OCI-LY1 (cell line): ENCODE measurements around the gene LRMDA.

Experiments used
- H2AFZ ChIP-seq: fragments of 200-600 bp; sonication (generic), shearing (Covaris generic); 2 replicates; pipeline ENCODE4 v1.6.0; 2014; ENCODE audit warnings: antibody characterized with exemption, mild to moderate bottlenecking, low read length
- H3F3A ChIP-seq: fragments of 200-600 bp; sonication (generic), shearing (Covaris generic); 2 replicates; pipeline ENCODE4 v1.6.0; 2014; ENCODE audit warnings: mild to moderate bottlenecking, antibody characterized with exemption, low read length, moderate library complexity; ENCODE audit not compliant: insufficient read depth
- H3K27ac ChIP-seq: fragments of 200-600 bp; sonication (generic); 2 replicates; pipeline ENCODE4 v1.5.1; 2014; ENCODE audit warnings: low read length, mixed run types, mild to moderate bottlenecking, low read depth; ENCODE audit not compliant: poor library complexity, severe bottlenecking
- H3K27me3 ChIP-seq: fragments of 200-600 bp; sonication (generic); 2 replicates; pipeline ENCODE4 v1.6.0; 2014; ENCODE audit warnings: antibody characterized with exemption, mild to moderate bottlenecking, low read length, moderate library complexity; ENCODE audit not compliant: insufficient read depth
- H3K36me3 ChIP-seq: fragments of 200-600 bp; sonication (generic); 2 replicates; pipeline ENCODE4 v1.6.1; 2014; ENCODE audit warnings: mild to moderate bottlenecking, antibody characterized with exemption, low read length, moderate library complexity, mixed read lengths; ENCODE audit not compliant: insufficient read depth
- H3K4me1 ChIP-seq: fragments of 200-600 bp; sonication (generic); 2 replicates; pipeline ENCODE4 v1.5.1; 2014; ENCODE audit warnings: mild to moderate bottlenecking, low read length, moderate library complexity; ENCODE audit not compliant: insufficient read depth, severe bottlenecking
- H3K4me2 ChIP-seq: fragments of 200-600 bp; sonication (generic), shearing (Covaris generic); 2 replicates; pipeline ENCODE4 v1.6.1; 2014; ENCODE audit warnings: low read length
- H3K4me3 ChIP-seq: fragments of 200-600 bp; sonication (generic); 2 replicates; pipeline ENCODE4 v1.5.1; 2014; ENCODE audit warnings: low read length, low read depth, mild to moderate bottlenecking, mixed read lengths; ENCODE audit not compliant: poor library complexity, severe bottlenecking
- H3K79me2 ChIP-seq: fragments of 200-600 bp; shearing (Covaris generic); 2 replicates; pipeline ENCODE4 v1.6.1; 2016; ENCODE audit warnings: mixed run types, low read length, mixed read lengths; ENCODE audit not compliant: insufficient read depth
- H3K9ac ChIP-seq: fragments of 200-600 bp; sonication (generic), shearing (Covaris generic); 2 replicates; pipeline ENCODE4 v1.6.1; 2014; ENCODE audit warnings: mild to moderate bottlenecking, low read length, mixed read lengths
- H3K9me2 ChIP-seq: fragments of 200-600 bp; sonication (generic), shearing (Covaris generic); 2 replicates; pipeline ENCODE4 v1.6.1; 2014; ENCODE audit warnings: low read depth, mild to moderate bottlenecking, low read length, mixed read lengths
- H3K9me3 ChIP-seq: fragments of 200-600 bp; shearing (Covaris generic); 2 replicates; pipeline ENCODE4 v1.6.1; 2014; ENCODE audit warnings: low read length, mixed read lengths
- H4K20me1 ChIP-seq: fragments of 200-600 bp; sonication (generic), shearing (Covaris generic); 2 replicates; pipeline ENCODE4 v1.6.0; 2016; ENCODE audit warnings: mild to moderate bottlenecking, low read length; ENCODE audit not compliant: insufficient read depth
- CTCF ChIP-seq: fragments of 200-600 bp; sonication (generic), shearing (Covaris generic); IDR thresholded peaks from 2 replicates; pipeline ENCODE4 v1.5.1; 2017; ENCODE audit warnings: mild to moderate bottlenecking, antibody characterized with exemption, low read length, moderate library complexity, mixed read lengths
- EZH2 ChIP-seq: fragments of 200-600 bp; sonication (generic), shearing (Covaris generic); IDR thresholded peaks from 2 replicates; pipeline ENCODE4 v1.8.0; 2017; ENCODE audit warnings: borderline replicate concordance, mixed run types, mild to moderate bottlenecking, antibody characterized with exemption, low read length, moderate library complexity, mixed read lengths

LRMDA gene

GRCh38 chr10:75440271-75440793 lies 8.9 kb downstream of the LRMDA start:
- H4K20me1 ChIP-seq = no peaks in the 10 kb centered on the region
- no peak overlapping the region for H3K27ac ChIP-seq
- H3K36me3 ChIP-seq = no peaks in the 10 kb centered on the region
- H3K79me2 ChIP-seq = no peaks in the 10 kb centered on the region
- H3F3A ChIP-seq = no peaks in the 10 kb centered on the region
- H3K9me3 ChIP-seq = no peaks in the 10 kb centered on the region
- H2AFZ ChIP-seq = no peak overlapping the region
- no peak overlapping the region for H3K9ac ChIP-seq
- no peak overlapping the region for H3K4me2 ChIP-seq
- H3K27me3 ChIP-seq = no peaks in the 10 kb centered on the region
- H3K4me1 ChIP-seq = no peaks in the 10 kb centered on the region
- no peaks in the 10 kb centered on the region for H3K9me2 ChIP-seq
- TF ChIP-seq CTCF (no peak), EZH2 (no peak)
- no peak overlapping the region for H3K4me3 ChIP-seq

- no peak overlapping the region for H3K9ac ChIP-seq
- H3K4me3 ChIP-seq = no peak overlapping the region
- no peaks in the 10 kb centered on the region for H3K79me2 ChIP-seq
- TF ChIP-seq EZH2 = no peak
- TF ChIP-seq CTCF = no peak
- H2AFZ ChIP-seq = no peak overlapping the region
- H3K36me3 ChIP-seq = no peaks in the 10 kb centered on the region
- no peaks in the 10 kb centered on the region for H3K9me3 ChIP-seq
- no peak overlapping the region for H3K4me2 ChIP-seq
- H4K20me1 ChIP-seq = no peaks in the 10 kb centered on the region
- H3K27me3 ChIP-seq = no peaks in the 10 kb centered on the region
- H3K27ac ChIP-seq = no peak overlapping the region
- H3K4me1 ChIP-seq = no peaks in the 10 kb centered on the region
- H3F3A ChIP-seq = no peaks in the 10 kb centered on the region
- no peaks in the 10 kb centered on the region for H3K9me2 ChIP-seq
These were observed 9.8 kb downstream of the LRMDA start for GRCh38 chr10:75441196-75441595.

GRCh38 chr10:75441682-75442081 lies 10.3 kb downstream of the LRMDA start:
- H4K20me1 ChIP-seq = no peaks in the 10 kb centered on the region
- H3K4me3 ChIP-seq = no peak overlapping the region
- no peaks in the 10 kb centered on the region for H3K36me3 ChIP-seq
- no peak overlapping the region for H2AFZ ChIP-seq
- no peaks in the 10 kb centered on the region for H3K9me2 ChIP-seq
- TF ChIP-seq CTCF = no peak
- no peak for TF ChIP-seq EZH2
- no peaks in the 10 kb centered on the region for H3F3A ChIP-seq
- no peaks in the 10 kb centered on the region for H3K9me3 ChIP-seq
- H3K79me2 ChIP-seq = no peaks in the 10 kb centered on the region
- no peak overlapping the region for H3K27ac ChIP-seq
- no peak overlapping the region for H3K4me2 ChIP-seq
- no peak overlapping the region for H3K9ac ChIP-seq
- H3K27me3 ChIP-seq = no peaks in the 10 kb centered on the region
- H3K4me1 ChIP-seq = no peaks in the 10 kb centered on the region
